ENCODE measurements around the gene KCNQ1OT1.

DNA sequence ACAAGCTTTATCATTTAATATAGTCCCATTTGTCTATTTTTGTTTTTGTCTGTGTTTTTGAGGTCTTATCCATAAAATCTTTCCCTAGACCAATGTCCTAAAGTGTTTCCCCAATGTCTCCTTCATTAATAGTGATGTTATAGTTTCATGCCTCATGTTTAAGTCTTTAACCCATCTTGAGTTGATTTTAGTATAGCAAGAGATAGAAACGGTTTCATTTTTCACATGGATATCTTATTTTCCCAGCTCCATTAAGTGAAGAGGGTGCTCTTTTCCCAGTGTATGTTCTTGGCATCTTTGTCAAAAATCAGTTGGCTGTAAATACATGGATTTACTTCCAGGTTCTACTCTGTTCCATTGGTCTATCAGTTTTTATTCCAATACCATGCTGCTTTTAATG lies 58.2 kb downstream of the KCNQ1OT1 start:
- TF ChIP-seq, protein P1, sequence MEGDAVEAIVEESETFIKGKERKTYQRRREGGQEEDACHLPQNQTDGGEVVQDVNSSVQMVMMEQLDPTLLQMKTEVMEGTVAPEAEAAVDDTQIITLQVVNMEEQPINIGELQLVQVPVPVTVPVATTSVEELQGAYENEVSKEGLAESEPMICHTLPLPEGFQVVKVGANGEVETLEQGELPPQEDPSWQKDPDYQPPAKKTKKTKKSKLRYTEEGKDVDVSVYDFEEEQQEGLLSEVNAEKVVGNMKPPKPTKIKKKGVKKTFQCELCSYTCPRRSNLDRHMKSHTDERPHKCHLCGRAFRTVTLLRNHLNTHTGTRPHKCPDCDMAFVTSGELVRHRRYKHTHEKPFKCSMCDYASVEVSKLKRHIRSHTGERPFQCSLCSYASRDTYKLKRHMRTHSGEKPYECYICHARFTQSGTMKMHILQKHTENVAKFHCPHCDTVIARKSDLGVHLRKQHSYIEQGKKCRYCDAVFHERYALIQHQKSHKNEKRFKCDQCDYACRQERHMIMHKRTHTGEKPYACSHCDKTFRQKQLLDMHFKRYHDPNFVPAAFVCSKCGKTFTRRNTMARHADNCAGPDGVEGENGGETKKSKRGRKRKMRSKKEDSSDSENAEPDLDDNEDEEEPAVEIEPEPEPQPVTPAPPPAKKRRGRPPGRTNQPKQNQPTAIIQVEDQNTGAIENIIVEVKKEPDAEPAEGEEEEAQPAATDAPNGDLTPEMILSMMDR (conservative IDR thresholded peaks at IDR 0.05; ENCODE audit: low read depth, low read length), result no peak
- TF ChIP-seq RAD21 (IDR thresholded peaks at IDR 0.05; ENCODE audit: low read length) (no peak), MAFK (IDR thresholded peaks at IDR 0.05; ENCODE audit: low read depth, low read length) (no peak), RCOR1 (IDR thresholded peaks at IDR 0.05; ENCODE audit: insufficient replicate concordance, low read length) (no peak), POLR2A (IDR thresholded peaks at IDR 0.05; ENCODE audit: low read depth, low read length) (no peak), RFX5 (IDR thresholded peaks at IDR 0.05; ENCODE audit: low read depth, low read length) (no peak), BHLHE40 (IDR thresholded peaks at IDR 0.05; ENCODE audit: low read depth, low read length) (no peak), CHD1 (IDR thresholded peaks at IDR 0.05; ENCODE audit: low read depth, low read length) (no peak), FOS (IDR thresholded peaks at IDR 0.05; ENCODE audit: low read depth, low read length) (no peak), MXI1 (IDR thresholded peaks at IDR 0.05; ENCODE audit: borderline replicate concordance, low read depth, low read length) (no peak), MAZ (IDR thresholded peaks at IDR 0.05; ENCODE audit: borderline replicate concordance, low read depth, low read length) (no peak), NFE2L2 (IDR thresholded peaks at IDR 0.05; ENCODE audit: low read depth, low read length) (no peak), SMC3 (IDR thresholded peaks at IDR 0.05; ENCODE audit: low read depth, low read length) (no peak)
- TF ChIP-seq, protein P2, sequence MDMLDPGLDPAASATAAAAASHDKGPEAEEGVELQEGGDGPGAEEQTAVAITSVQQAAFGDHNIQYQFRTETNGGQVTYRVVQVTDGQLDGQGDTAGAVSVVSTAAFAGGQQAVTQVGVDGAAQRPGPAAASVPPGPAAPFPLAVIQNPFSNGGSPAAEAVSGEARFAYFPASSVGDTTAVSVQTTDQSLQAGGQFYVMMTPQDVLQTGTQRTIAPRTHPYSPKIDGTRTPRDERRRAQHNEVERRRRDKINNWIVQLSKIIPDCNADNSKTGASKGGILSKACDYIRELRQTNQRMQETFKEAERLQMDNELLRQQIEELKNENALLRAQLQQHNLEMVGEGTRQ (IDR thresholded peaks at IDR 0.05; ENCODE audit: low read depth, low read length), result no peak
